HL-60 (cell line): Measurements from ENCODE around the gene MAP3K19.

ENCODE experiments used
- DNase-seq, 2 experiments: peaks; one replicate each; pipeline ENCODE4 v3.0.0-alpha.2; 2010 to 2020; ENCODE audit warnings: low read depth in 1 of 2, low spot score in 1 of 2
- H3K27ac ChIP-seq: fragments of 250-450 bp; sonication (Bioruptor Pico); replicated peaks from 2 replicates; pipeline ENCODE4 v1.5.1; 2020; ENCODE audit warnings: mild to moderate bottlenecking, moderate library complexity
- H3K27me3 ChIP-seq: fragments of 250-450 bp; sonication (Bioruptor Pico); 2 replicates; pipeline ENCODE4 v1.5.1; 2021; ENCODE audit warnings: mild to moderate bottlenecking, moderate library complexity; ENCODE audit not compliant: insufficient read depth, poor library complexity, severe bottlenecking
- H3K4me3 ChIP-seq: replicated peaks from 2 replicates; pipeline ENCODE4 v1.5.1; 2011; ENCODE audit warnings: mild to moderate bottlenecking, control low read depth, low read length; ENCODE audit not compliant: insufficient read depth
- CTCF ChIP-seq: IDR thresholded peaks from one replicate; pipeline ENCODE4 v1.5.1; 2011; ENCODE audit warnings: low read length, control low read depth, inconsistent platforms; ENCODE audit not compliant: insufficient read depth
- GABPA ChIP-seq: IDR thresholded peaks from 2 replicates; pipeline ENCODE4 v1.6.1; 2012; ENCODE audit warnings: low read depth
- POLR2AphosphoS5 ChIP-seq: IDR thresholded peaks from 2 replicates; pipeline ENCODE4 v1.6.1; 2012; ENCODE audit warnings: low read depth
- REST ChIP-seq: IDR thresholded peaks from 2 replicates; pipeline ENCODE4 v1.6.1; 2012; ENCODE audit warnings: low read depth; ENCODE audit not compliant: insufficient replicate concordance
- SPI1 ChIP-seq: IDR thresholded peaks from 2 replicates; pipeline ENCODE4 v1.6.1; 2012; ENCODE audit warnings: low read depth, mild to moderate bottlenecking, borderline replicate concordance

Gene MAP3K19

GRCh38 chr2:134936691-134937090 lies 110.6 kb downstream of the MAP3K19 start:
- TF ChIP-seq GABPA (no peak), SPI1 (no peak), REST (no peak), CTCF (no peak), POLR2AphosphoS5 (no peak)
- DNase-seq, result no peak
- Histone ChIP-seq H3K27ac (no peak overlapping the region), H3K4me3 (no peak overlapping the region), H3K27me3 (no peaks in the 10 kb centered on the region)

GRCh38 chr2:134934641-134935040 lies 112.6 kb downstream of the MAP3K19 start:
- TF ChIP-seq GABPA (no peak), POLR2AphosphoS5 (no peak), REST (no peak), CTCF (no peak), SPI1 (no peak)
- DNase-seq, result no peak
- H3K4me3 ChIP-seq, result no peak overlapping the region
- H3K27me3 ChIP-seq, result no peaks in the 10 kb centered on the region
- no peak overlapping the region for H3K27ac ChIP-seq

GRCh38 chr2:134934150-134934549 lies 113.1 kb downstream of the MAP3K19 start:
- Histone ChIP-seq H3K27ac (no peak overlapping the region), H3K27me3 (no peaks in the 10 kb centered on the region), H3K4me3 (no peak overlapping the region)
- TF ChIP-seq REST (no peak), SPI1 (no peak), POLR2AphosphoS5 (no peak)
- DNase-seq, result no peak

- Histone ChIP-seq H3K4me3 (no peak overlapping the region), H3K27ac (no peak overlapping the region), H3K27me3 (no peaks in the 10 kb centered on the region)
- DNase-seq, result no peak
- TF ChIP-seq POLR2AphosphoS5 (no peak), CTCF (no peak), REST (no peak), GABPA (no peak), SPI1 (no peak)
These were observed 113.5 kb downstream of the MAP3K19 start for GRCh38 chr2:134933732-134934131.
